ENCODE results near the gene SNX7. TPM values are rescaled to one million over a fixed set of nuclear protein-coding genes. Genes with fewer than 3 reads are reported as not detected.

The SNX7 gene
- total and polyA plus RNA-seq, 12 donors, result 3.3 to 29.2 (median 18.9) TPM

GRCh38 chr1:98706173-98706843 is 44.8 kb downstream of the SNX7 start:
- no peaks in the 10 kb centered on the region for H3K4me1 ChIP-seq (replicated peaks in 1 of 2)
- H3K36me3 ChIP-seq (replicated peaks in 1 of 2), result no peaks in the 10 kb centered on the region
- H3K9me3 ChIP-seq (replicated peaks in 1 of 3), result no peaks in the 10 kb centered on the region
- intact Hi-C loops (cut with DNase I), result no loop called here
- TF ChIP-seq POLR2A (IDR thresholded peaks at IDR 0.05) (no peak), CTCF (IDR thresholded peaks at IDR 0.05) (no peak)
- DNase-seq, result no peak
- no peak overlapping the region for H3K27ac ChIP-seq
- 89 to 96% (median 91%) methylated on average over 4 of the region's 4 CpGs for WGBS, 4 donors
- H3K4me3 ChIP-seq, result no peak overlapping the region
- no peaks in the 10 kb centered on the region for H3K27me3 ChIP-seq

- no peaks in the 10 kb centered on the region for H3K4me1 ChIP-seq (replicated peaks in 1 of 2)
- TF ChIP-seq POLR2A (IDR thresholded peaks at IDR 0.05) (no peak), CTCF (IDR thresholded peaks at IDR 0.05) (no peak)
- H3K9me3 ChIP-seq (replicated peaks in 1 of 3), result no peaks in the 10 kb centered on the region
- no peaks in the 10 kb centered on the region for H3K27me3 ChIP-seq
- H3K36me3 ChIP-seq (replicated peaks in 1 of 2), result no peaks in the 10 kb centered on the region
- H3K27ac ChIP-seq, result no peak overlapping the region
- DNase-seq, result no peak
- intact Hi-C loops (cut with DNase I), result no loop called here
- H3K4me3 ChIP-seq, result no peak overlapping the region
These were observed 46.0 kb downstream of the SNX7 start for GRCh38 chr1:98707556-98707955.

DNA sequence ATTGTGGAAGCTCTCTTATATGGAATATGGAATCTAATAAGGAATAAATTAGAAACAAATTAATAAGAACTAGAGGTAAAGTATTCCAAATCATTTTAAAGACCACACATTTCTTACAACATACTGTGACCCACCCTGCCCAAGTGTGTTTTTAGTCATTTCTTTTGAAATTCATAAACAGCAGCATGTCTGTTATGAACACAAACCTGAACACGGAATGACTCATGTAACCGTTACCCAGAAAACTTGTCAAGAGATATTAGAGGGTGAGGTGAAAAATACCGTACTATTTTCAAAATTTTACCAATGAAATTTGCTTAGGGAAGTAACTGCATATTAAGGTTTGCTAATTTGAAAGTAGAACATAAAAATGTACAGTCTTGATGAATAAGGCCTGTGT is 48.4 kb downstream of the SNX7 start:
- no peak for DNase-seq
- Histone ChIP-seq H3K4me3 (no peak overlapping the region), H3K27ac (no peak overlapping the region), H3K4me1 (replicated peaks in 1 of 2) (no peaks in the 10 kb centered on the region), H3K9me3 (replicated peaks in 1 of 3) (no peaks in the 10 kb centered on the region), H3K27me3 (no peaks in the 10 kb centered on the region), H3K36me3 (replicated peaks in 1 of 2) (no peaks in the 10 kb centered on the region)
- intact Hi-C loops (cut with DNase I), result no loop called here
- whole genome bisulfite sequencing, 4 donors, result 92 to 100% (median 98%) methylated on average over 3 of the region's 3 CpGs
- TF ChIP-seq POLR2A (IDR thresholded peaks at IDR 0.05), result no peak
- TF ChIP-seq CTCF (IDR thresholded peaks at IDR 0.05), result no peak

GRCh38 chr1:98723574-98723973 is 62.1 kb downstream of the SNX7 start:
- Histone ChIP-seq H3K4me3 (no peak overlapping the region), H3K9me3 (replicated peaks in 1 of 3) (no peaks in the 10 kb centered on the region), H3K36me3 (replicated peaks in 1 of 2) (no peaks in the 10 kb centered on the region), H3K27ac (no peak overlapping the region), H3K4me1 (replicated peaks in 1 of 2) (no peaks in the 10 kb centered on the region), H3K27me3 (no peaks in the 10 kb centered on the region)
- TF ChIP-seq POLR2A (IDR thresholded peaks at IDR 0.05) (no peak), CTCF (IDR thresholded peaks at IDR 0.05) (no peak)
- intact Hi-C loops (cut with DNase I), result no loop called here
- DNase-seq, result no peak
- WGBS, 4 donors, result 81 to 89% (median 85%) methylated on average over 8 of the region's 8 CpGs

All from adrenal gland (tissue), 12 donors.